Activated naive CD4-positive, alpha-beta T cell treated with anti-CD3 and anti-CD28 coated beads, Interleukin-2, amount 10 ng/mL, durations not matched to agents 7 days and 5 days (primary cell): ENCODE data around the gene CFAP46.
"Not testable (repeated sequence)": the region's sequence is repeated elsewhere in the genome, so short reads cannot be mapped to it uniquely, and the experiment has no call there.

Experiments
- CTCF ChIA-PET: fragments of 350-600 bp; sonication (Branson Sonifier 250); formaldehyde crosslinking; loops from one replicate; lab custom pipeline; 2021; ENCODE audit warnings: antibody characterized with exemption; lab: Charles Lee
- DNase-seq: peaks from one replicate; pipeline ENCODE4 v3.0.0-alpha.2; 2020
- H3K27ac Mint-ChIP-seq: one replicate; pipeline ENCODE4 v1.8.0; 2021; ENCODE audit warnings: mild to moderate bottlenecking, moderate library complexity, mixed read lengths
- H3K27me3 Mint-ChIP-seq: one replicate; pipeline ENCODE4 v1.8.0; 2021; ENCODE audit warnings: mild to moderate bottlenecking, mixed read lengths
- H3K36me3 Mint-ChIP-seq: one replicate; pipeline ENCODE4 v1.8.0; 2021; ENCODE audit warnings: mixed read lengths
- H3K4me1 Mint-ChIP-seq: one replicate; pipeline ENCODE4 v1.8.0; 2021; ENCODE audit warnings: mixed read lengths
- H3K4me3 Mint-ChIP-seq: one replicate; pipeline ENCODE4 v1.8.0; 2021; ENCODE audit warnings: mild to moderate bottlenecking, moderate library complexity, mixed read lengths
- H3K9me3 Mint-ChIP-seq: one replicate; pipeline ENCODE4 v1.8.0; 2021; ENCODE audit warnings: mixed read lengths

The CFAP46 gene

GRCh38 chr10:132834891-132835847 is 107.2 kb downstream of the CFAP46 start:
- CTCF ChIA-PET = no interaction called here
- Mint-ChIP-seq H3K4me1 (no peaks in the 10 kb centered on the region), H3K9me3 (peaks cover 7% of the 10 kb centered on the region), H3K27ac (no peak overlapping the region), H3K4me3 (no peak overlapping the region), H3K27me3 (no peaks in the 10 kb centered on the region), H3K36me3 (no peaks in the 10 kb centered on the region)
- no peak for DNase-seq

- Mint-ChIP-seq H3K9me3 (peaks cover 7% of the 10 kb centered on the region), H3K27ac (no peak overlapping the region), H3K4me1 (no peaks in the 10 kb centered on the region), H3K36me3 (no peaks in the 10 kb centered on the region), H3K27me3 (no peaks in the 10 kb centered on the region), H3K4me3 (no peak overlapping the region)
- CTCF ChIA-PET = no interaction called here
- no peak for DNase-seq
Measured at GRCh38 chr10:132834311-132834761, 108.0 kb downstream of the CFAP46 start.

GRCh38 chr10:132833421-132834111 is 108.8 kb downstream of the CFAP46 start:
- no peak for DNase-seq
- Mint-ChIP-seq H3K4me3 (no peak overlapping the region), H3K9me3 (peaks cover 7% of the 10 kb centered on the region), H3K4me1 (no peaks in the 10 kb centered on the region), H3K36me3 (no peaks in the 10 kb centered on the region), H3K27me3 (no peaks in the 10 kb centered on the region), H3K27ac (no peak overlapping the region)
- CTCF ChIA-PET = no interaction called here

- CTCF ChIA-PET = interaction anchor here (0.6 kb wide), 1 partner anchor 71 kb away, joined by 3 read pairs; no protein-coding TSS in a partner anchor
- Mint-ChIP-seq H3K36me3 (no peaks in the 10 kb centered on the region), H3K27ac (no peak overlapping the region), H3K27me3 (no peaks in the 10 kb centered on the region), H3K4me3 (no peak overlapping the region), H3K4me1 (no peaks in the 10 kb centered on the region), H3K9me3 (peaks cover 11% of the 10 kb centered on the region)
- no peak for DNase-seq
Measured at GRCh38 chr10:132832186-132832969, 110.0 kb downstream of the CFAP46 start.

GRCh38 chr10:132829403-132829802 is 113.0 kb downstream of the CFAP46 start:
- CTCF ChIA-PET = no interaction called here
- Mint-ChIP-seq H3K36me3 (no peaks in the 10 kb centered on the region), H3K27ac (no peak overlapping the region), H3K4me1 (no peaks in the 10 kb centered on the region), H3K4me3 (no peak overlapping the region), H3K27me3 (no peaks in the 10 kb centered on the region), H3K9me3 (peaks cover 8% of the 10 kb centered on the region)
- DNase-seq = no peak

GRCh38 chr10:132828681-132829080 is 113.7 kb downstream of the CFAP46 start:
- CTCF ChIA-PET = no interaction called here
- Mint-ChIP-seq H3K27me3 (no peaks in the 10 kb centered on the region), H3K4me3 (no peak overlapping the region), H3K36me3 (no peaks in the 10 kb centered on the region), H3K9me3 (peaks cover 8% of the 10 kb centered on the region), H3K4me1 (no peaks in the 10 kb centered on the region), H3K27ac (no peak overlapping the region)
- DNase-seq = no peak

- H3K9me3 Mint-ChIP-seq = peaks cover 8% of the 10 kb centered on the region
- no peaks in the 10 kb centered on the region for H3K4me1 Mint-ChIP-seq
- no peak overlapping the region for H3K27ac Mint-ChIP-seq
- H3K4me3 Mint-ChIP-seq = no peak overlapping the region
- H3K36me3 Mint-ChIP-seq = no peaks in the 10 kb centered on the region
- DNase-seq = no peak
- H3K27me3 Mint-ChIP-seq = no peaks in the 10 kb centered on the region
- CTCF ChIA-PET = no interaction called here
Measured at GRCh38 chr10:132827861-132828539, 114.4 kb downstream of the CFAP46 start.

- no peak for DNase-seq
- H3K4me1 Mint-ChIP-seq = no peaks in the 10 kb centered on the region
- CTCF ChIA-PET = no interaction called here
- no peaks in the 10 kb centered on the region for H3K36me3 Mint-ChIP-seq
- H3K9me3 Mint-ChIP-seq = peaks cover 8% of the 10 kb centered on the region
- no peak overlapping the region for H3K27ac Mint-ChIP-seq
- H3K4me3 Mint-ChIP-seq = no peak overlapping the region
- no peaks in the 10 kb centered on the region for H3K27me3 Mint-ChIP-seq
Measured at GRCh38 chr10:132827423-132827789, 115.0 kb downstream of the CFAP46 start.

- Mint-ChIP-seq H3K27me3 (no peaks in the 10 kb centered on the region), H3K4me1 (no peaks in the 10 kb centered on the region), H3K9me3 (peaks cover 8% of the 10 kb centered on the region), H3K36me3 (no peaks in the 10 kb centered on the region), H3K4me3 (no peak overlapping the region), H3K27ac (no peak overlapping the region)
- CTCF ChIA-PET = no interaction called here
- no peak for DNase-seq
Measured at GRCh38 chr10:132826524-132827422, 115.6 kb downstream of the CFAP46 start.

- H3K27ac Mint-ChIP-seq, H3K4me3 Mint-ChIP-seq, DNase-seq, CTCF ChIA-PET, H3K36me3 Mint-ChIP-seq, H3K27me3 Mint-ChIP-seq, H3K9me3 Mint-ChIP-seq, H3K4me1 Mint-ChIP-seq: not testable (repeated sequence)
Measured at GRCh38 chr10:132825783-132826523, 116.4 kb downstream of the CFAP46 start.

GRCh38 chr10:132820056-132820455 is 122.3 kb downstream of the CFAP46 start:
- H3K4me3 Mint-ChIP-seq = no peak overlapping the region
- no peaks in the 10 kb centered on the region for H3K4me1 Mint-ChIP-seq
- H3K9me3 Mint-ChIP-seq = peaks cover 5% of the 10 kb centered on the region
- no peak for DNase-seq
- H3K36me3 Mint-ChIP-seq = peaks cover 3% of the 10 kb centered on the region
- CTCF ChIA-PET = interaction anchor here (0.5 kb wide), 1 partner anchor 23 kb away, joined by 3 read pairs; no protein-coding TSS in a partner anchor
- peaks cover 3% of the 10 kb centered on the region for H3K27me3 Mint-ChIP-seq
- no peak overlapping the region for H3K27ac Mint-ChIP-seq

GRCh38 chr10:132817701-132818211 is 124.6 kb downstream of the CFAP46 start:
- H3K4me3 Mint-ChIP-seq = no peak overlapping the region
- CTCF ChIA-PET = no interaction called here
- no peak overlapping the region for H3K27ac Mint-ChIP-seq
- peaks cover 3% of the 10 kb centered on the region for H3K27me3 Mint-ChIP-seq
- H3K36me3 Mint-ChIP-seq = peaks cover 3% of the 10 kb centered on the region
- no peaks in the 10 kb centered on the region for H3K4me1 Mint-ChIP-seq
- no peak for DNase-seq
- H3K9me3 Mint-ChIP-seq = peaks cover 5% of the 10 kb centered on the region
